Loucy (cell line): ENCODE measurements around the gene CCT6A.
A peak's percentile ranks its signal among the peaks of the same experiment; 100 is the strongest.
"Not testable (repeated sequence)": the region's sequence is repeated elsewhere in the genome, so short reads cannot be mapped to it uniquely, and the experiment has no call there.

Experiments
- H2AFZ ChIP-seq: fragments of 200-600 bp; sonication (generic); 2 replicates; pipeline ENCODE4 v1.6.0; 2016; ENCODE audit warnings: antibody characterized with exemption, mild to moderate bottlenecking, low read length, moderate library complexity
- H3F3A ChIP-seq: fragments of 200-600 bp; 2 replicates; pipeline ENCODE4 v1.6.0; 2016; ENCODE audit warnings: antibody characterized with exemption, low read depth, mild to moderate bottlenecking
- H3K27me3 ChIP-seq: fragments of 200-600 bp; sonication (generic); 2 replicates; pipeline ENCODE4 v1.6.1; 2014; ENCODE audit warnings: low read length, mild to moderate bottlenecking; ENCODE audit not compliant: insufficient read depth, poor library complexity, severe bottlenecking
- H3K36me3 ChIP-seq: fragments of 200-600 bp; sonication (generic); 2 replicates; pipeline ENCODE4 v1.6.1; 2016; ENCODE audit warnings: low read length; ENCODE audit not compliant: insufficient read depth
- H3K4me1 ChIP-seq: fragments of 200-600 bp; sonication (generic); 2 replicates; pipeline ENCODE4 v1.5.1; 2014; ENCODE audit warnings: low read length, mild to moderate bottlenecking; ENCODE audit not compliant: insufficient read depth, poor library complexity, severe bottlenecking
- H3K4me2 ChIP-seq: fragments of 200-600 bp; sonication (generic); 2 replicates; pipeline ENCODE4 v1.6.0; 2014; ENCODE audit warnings: antibody characterized with exemption, low read length, low read depth, mild to moderate bottlenecking; ENCODE audit not compliant: poor library complexity, severe bottlenecking
- H3K4me3 ChIP-seq: fragments of 200-600 bp; sonication (generic); 2 replicates; pipeline ENCODE4 v1.5.1; 2014; ENCODE audit warnings: low read length, mild to moderate bottlenecking, mixed read lengths; ENCODE audit not compliant: poor library complexity, severe bottlenecking
- H3K79me2 ChIP-seq: fragments of 200-600 bp; sonication (generic); 2 replicates; pipeline ENCODE4 v1.6.1; 2014; ENCODE audit warnings: low read length; ENCODE audit not compliant: insufficient read depth
- H3K9ac ChIP-seq: fragments of 200-600 bp; sonication (generic); 2 replicates; pipeline ENCODE4 v1.6.0; 2014; ENCODE audit warnings: mild to moderate bottlenecking, low read depth, low read length, moderate library complexity; ENCODE audit not compliant: poor library complexity, severe bottlenecking
- H3K9me2 ChIP-seq: fragments of 200-600 bp; sonication (generic); replicated peaks from 2 replicates; pipeline ENCODE4 v1.6.1; 2016; ENCODE audit warnings: low read depth, low read length, mixed read lengths
- H3K9me3 ChIP-seq: fragments of 200-600 bp; sonication (generic); 2 replicates; pipeline ENCODE4 v1.6.1; 2014; ENCODE audit warnings: mild to moderate bottlenecking, antibody characterized with exemption, low read length, low read depth; ENCODE audit not compliant: insufficient read depth
- H4K20me1 ChIP-seq: fragments of 200-600 bp; sonication (generic); 2 replicates; pipeline ENCODE4 v1.6.0; 2014; ENCODE audit warnings: antibody characterized with exemption, low read length, mild to moderate bottlenecking; ENCODE audit not compliant: insufficient read depth, poor library complexity, severe bottlenecking
- CTCF ChIP-seq: fragments of 200-600 bp; sonication (generic); conservative IDR thresholded peaks from 2 replicates; pipeline ENCODE4 v1.5.1; 2014; ENCODE audit warnings: mild to moderate bottlenecking, antibody characterized with exemption, low read length
- EZH2phosphoT487 ChIP-seq: fragments of 200-600 bp; IDR thresholded peaks from 2 replicates; pipeline ENCODE4 v1.6.1; 2018; ENCODE audit warnings: antibody characterized with exemption, mild to moderate bottlenecking, moderate library complexity, borderline replicate concordance

CCT6A gene

GRCh38 chr7:56048245-56048644 lies 3.3 kb upstream of the CCT6A start:
- Histone ChIP-seq H3K9ac (no peak overlapping the region), H4K20me1 (peaks cover 16% of the 10 kb centered on the region), H3K4me2 (no peak overlapping the region), H2AFZ (no peak overlapping the region), H3K9me3 (no peaks in the 10 kb centered on the region), H3K27me3 (peaks cover 5% of the 10 kb centered on the region), H3F3A (no peaks in the 10 kb centered on the region), H3K9me2 (no peaks in the 10 kb centered on the region), H3K79me2 (peaks cover 33% of the 10 kb centered on the region), H3K4me3 (no peak overlapping the region), H3K36me3 (no peaks in the 10 kb centered on the region), H3K4me1 (peaks cover 18% of the 10 kb centered on the region)
- no peak for TF ChIP-seq CTCF
- TF ChIP-seq EZH2phosphoT487, result no peak

- not testable (repeated sequence) for H3K4me3 ChIP-seq, H3F3A ChIP-seq, H3K9me3 ChIP-seq, H3K36me3 ChIP-seq, H3K9ac ChIP-seq, H3K27me3 ChIP-seq, H2AFZ ChIP-seq, H3K9me2 ChIP-seq
- H3K4me2 ChIP-seq, result peak overlapping the region; percentile 27
- H4K20me1 ChIP-seq, result peaks cover 21% of the 10 kb centered on the region
- peaks cover 38% of the 10 kb centered on the region for H3K79me2 ChIP-seq
- peaks cover 23% of the 10 kb centered on the region for H3K4me1 ChIP-seq
These were observed 2.8 kb upstream of the CCT6A start for GRCh38 chr7:56048763-56049162.

- peak overlapping the region; percentile 58 for H2AFZ ChIP-seq
These were observed 569 bp upstream of the CCT6A start for GRCh38 chr7:56051053-56051338.

More at GRCh38 chr7:56051053-56051338, 569 bp upstream of the CCT6A start:
- peaks cover 14% of the 10 kb centered on the region for H3K36me3 ChIP-seq
- no peaks in the 10 kb centered on the region for H3F3A ChIP-seq
- H3K4me2 ChIP-seq, result peak overlapping the region; percentile 90
- peaks cover 43% of the 10 kb centered on the region for H4K20me1 ChIP-seq
- H3K9me2 ChIP-seq, result no peaks in the 10 kb centered on the region
- peak overlapping the region; percentile 98 for H3K9ac ChIP-seq
- no peak for TF ChIP-seq EZH2phosphoT487
- TF ChIP-seq CTCF, result no peak
- H3K9me3 ChIP-seq, result no peaks in the 10 kb centered on the region
- peaks cover 38% of the 10 kb centered on the region for H3K4me1 ChIP-seq
- H3K27me3 ChIP-seq, result peaks cover 5% of the 10 kb centered on the region
- H3K4me3 ChIP-seq, result peak overlapping the region; percentile 100
- peaks cover 61% of the 10 kb centered on the region for H3K79me2 ChIP-seq
